GM21723 (cell line): ENCODE data around the gene PAGE2.
"Not testable (repeated sequence)": the region's sequence is repeated elsewhere in the genome, so short reads cannot be mapped to it uniquely, and the experiment has no call there.

ENCODE experiments used
- ATAC-seq: cut with Tn5 transposase; IDR thresholded peaks from one replicate; pipeline ENCODE4 v1.9.1; 2021; ENCODE audit warnings: mild to moderate bottlenecking, moderate library complexity; ENCODE audit not compliant: unreplicated experiment

Gene PAGE2, protein sequence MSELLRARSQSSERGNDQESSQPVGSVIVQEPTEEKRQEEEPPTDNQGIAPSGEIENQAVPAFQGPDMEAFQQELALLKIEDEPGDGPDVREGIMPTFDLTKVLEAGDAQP

DNA sequence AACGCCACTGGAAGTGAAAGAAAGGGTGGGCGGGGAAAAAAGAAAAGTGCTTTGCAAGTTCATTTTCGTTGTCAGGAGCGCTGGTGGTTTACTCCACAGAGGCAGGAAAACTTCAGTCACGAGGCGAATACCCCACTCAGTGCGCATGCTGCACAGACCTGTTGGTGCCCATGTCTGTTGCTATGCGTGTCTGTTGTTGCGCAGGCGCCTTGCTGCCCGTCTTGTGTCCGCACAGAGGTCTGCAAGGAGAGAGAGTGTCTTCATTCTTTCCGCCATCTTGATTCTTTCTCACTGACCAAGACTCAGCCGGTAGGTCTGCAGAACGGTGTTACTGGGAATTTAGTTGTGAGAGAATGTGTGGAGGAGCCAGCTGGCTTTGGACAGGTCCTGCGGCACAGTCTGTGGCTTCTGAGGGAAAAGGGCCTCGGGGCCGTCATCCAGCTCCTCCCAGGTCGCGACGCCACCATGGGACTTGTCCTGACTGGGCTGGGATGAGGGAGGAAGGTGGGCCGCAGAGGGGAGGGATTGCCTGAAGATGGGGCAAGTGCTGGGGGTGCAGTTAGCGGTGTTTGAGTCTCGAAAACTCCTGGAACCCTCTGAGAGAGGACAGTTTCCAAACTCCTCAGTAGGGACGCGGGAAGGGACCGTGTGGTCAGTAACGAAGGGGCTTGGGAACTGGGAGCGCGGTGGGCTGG, at the start of gene PAGE2:
PAGE2 (plus strand) TSS at position 224 of the 695 bp plus-strand sequence. CDS start 1,003 bp downstream, outside the sequence.
- no peak for ATAC-seq

DNA sequence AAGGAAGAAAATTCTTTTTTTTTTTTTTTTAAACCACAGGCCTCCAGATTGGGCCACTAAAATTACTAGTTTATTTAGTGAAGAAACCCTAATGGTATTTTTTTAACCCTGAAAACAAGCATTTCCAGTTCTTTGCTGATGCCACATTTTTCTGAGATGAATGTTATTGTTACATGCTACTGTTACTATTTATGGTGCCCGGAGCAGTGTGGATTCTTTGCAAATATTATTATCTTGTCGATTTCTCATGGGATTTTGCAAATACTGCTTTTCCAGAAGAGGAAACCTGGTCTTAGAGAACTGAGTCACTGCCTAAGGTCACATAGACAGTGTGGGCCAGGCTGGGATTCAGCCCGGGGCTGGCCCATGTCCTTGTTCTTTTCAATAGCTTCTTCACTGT, 49.3 kb upstream of the PAGE2 start:
- ATAC-seq, result no peak

- no peak for ATAC-seq
Observed at GRCh38 chrX:55041514-55041913, 47.3 kb upstream of the PAGE2 start.

- not testable (repeated sequence) for ATAC-seq
Observed at GRCh38 chrX:55050599-55050998, 38.2 kb upstream of the PAGE2 start.

DNA sequence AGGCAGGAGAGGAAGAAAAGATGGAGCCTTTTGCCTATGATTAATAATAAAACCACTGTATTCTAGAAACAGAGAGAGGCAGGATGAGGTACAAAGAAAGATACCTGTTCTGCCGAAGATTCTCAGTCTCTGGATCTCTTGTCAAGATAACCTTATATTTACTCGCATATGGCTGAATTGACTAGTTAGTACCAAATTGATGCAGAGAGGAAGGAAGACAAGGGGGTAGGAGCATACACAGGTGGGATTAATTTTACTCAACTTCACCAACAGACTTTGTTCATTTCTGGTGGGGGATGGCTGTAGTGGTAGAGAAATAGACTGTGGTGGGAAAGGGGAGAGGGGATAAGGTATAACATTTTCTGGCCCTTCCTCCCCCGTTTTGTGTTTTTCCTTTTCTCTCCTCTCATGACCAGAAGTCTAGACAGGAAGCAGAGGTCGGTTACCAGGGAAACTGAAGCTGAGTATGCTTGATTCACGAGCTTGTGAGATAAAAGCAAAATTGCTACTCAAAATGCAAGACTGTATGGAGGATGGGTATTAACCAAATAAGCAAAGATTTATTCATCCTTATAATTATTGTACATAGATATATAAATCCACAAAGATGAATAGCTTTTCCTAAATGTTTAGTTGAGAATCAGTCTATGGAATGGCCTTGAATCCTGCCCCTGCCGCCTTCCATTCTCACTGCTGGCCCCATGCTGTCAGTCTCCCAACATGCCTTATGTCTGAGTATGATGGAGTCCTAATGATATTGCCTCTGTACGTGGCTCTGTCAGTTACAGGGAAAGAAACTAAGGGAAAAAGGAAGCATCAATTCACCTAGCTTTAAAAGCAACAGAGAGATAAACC, 31.8 kb upstream of the PAGE2 start:
- ATAC-seq, result no peak

- ATAC-seq, result no peak
Observed at GRCh38 chrX:55057675-55058249, 31.1 kb upstream of the PAGE2 start.

- ATAC-seq, result not testable (repeated sequence)
Observed at GRCh38 chrX:55067180-55067579, 21.6 kb upstream of the PAGE2 start.

GRCh38 chrX:55072286-55072685, 16.5 kb upstream of the PAGE2 start:
- no peak for ATAC-seq

DNA sequence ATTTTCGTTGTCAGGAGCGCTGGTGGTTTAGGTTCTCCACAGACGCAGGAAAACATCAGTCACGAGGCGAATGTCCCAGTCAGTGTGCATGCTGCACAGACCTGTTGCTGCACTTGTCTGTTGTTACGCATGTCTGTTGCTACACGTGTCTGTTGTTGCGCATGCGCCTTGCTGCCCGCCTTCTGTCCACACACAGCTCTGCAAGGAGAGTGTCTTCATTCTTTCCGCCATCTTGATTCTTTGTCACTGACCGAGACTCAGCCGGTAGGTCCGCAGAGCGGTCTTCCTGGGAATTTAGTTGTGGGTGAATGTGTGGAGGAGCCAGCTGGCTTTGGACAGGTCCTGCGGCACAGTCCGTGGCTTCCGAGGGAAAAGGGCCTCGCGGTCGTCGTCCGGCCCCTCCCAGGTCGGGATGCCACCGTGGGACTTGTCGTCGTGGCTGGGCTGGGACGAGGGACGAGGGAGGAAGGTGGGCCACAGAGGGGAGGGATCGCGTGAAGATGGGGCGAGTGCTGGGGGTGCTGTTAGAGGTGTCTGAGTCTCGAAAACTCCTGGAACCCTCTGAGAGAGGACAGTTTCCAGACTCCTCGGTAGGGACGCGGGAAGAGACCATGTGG, 13.9 kb upstream of the PAGE2 start, which contains the start of gene PAGE2B:
PAGE2B (plus strand) TSS at position 180 of the 617 bp plus-strand sequence. CDS start 1,012 bp downstream, outside the sequence.
- ATAC-seq, result no peak

DNA sequence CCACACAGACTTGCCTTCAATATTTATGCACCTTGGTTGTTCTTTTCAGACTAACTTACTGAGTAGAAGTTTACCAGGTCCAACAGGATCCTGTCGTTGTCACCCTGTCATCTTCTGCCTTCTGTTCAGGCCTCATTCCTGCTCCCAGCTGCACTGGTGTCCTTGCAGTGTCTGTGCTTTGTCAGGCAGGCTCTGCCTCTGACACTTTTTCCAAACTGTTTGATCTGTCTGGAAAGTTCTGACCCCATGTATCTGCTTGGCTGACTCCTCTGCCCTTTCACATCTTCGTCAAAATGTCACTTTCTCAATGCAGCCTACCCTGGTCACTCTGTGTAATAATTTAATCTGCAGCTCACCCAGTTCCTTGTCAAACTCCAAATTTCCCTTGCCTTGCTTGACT, 9.9 kb downstream of the PAGE2 start:
- no peak for ATAC-seq

GRCh38 chrX:55099162-55099561, 10.3 kb downstream of the PAGE2 start:
- no peak for ATAC-seq

DNA sequence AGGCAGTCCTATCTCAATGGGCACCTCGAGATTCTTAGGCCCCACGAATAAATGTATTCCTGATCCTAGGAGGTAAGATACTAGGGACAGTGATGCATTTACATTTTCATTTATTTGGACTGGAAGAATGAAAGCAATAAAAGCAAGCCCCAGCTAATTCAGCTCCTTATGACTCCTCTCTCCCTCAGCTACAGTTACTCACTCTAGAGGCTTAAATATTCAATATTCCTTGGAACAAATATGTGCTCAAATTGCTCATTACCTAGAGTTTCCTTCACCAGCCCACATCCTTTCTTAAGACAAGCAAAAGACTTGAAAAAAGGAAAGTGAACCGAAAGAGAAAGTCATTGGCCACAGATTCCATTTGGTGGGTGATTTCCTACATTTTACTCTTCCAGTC, 13.9 kb downstream of the PAGE2 start:
- ATAC-seq, result no peak

GRCh38 chrX:55107262-55107661, 18.4 kb downstream of the PAGE2 start:
- ATAC-seq, result no peak

DNA sequence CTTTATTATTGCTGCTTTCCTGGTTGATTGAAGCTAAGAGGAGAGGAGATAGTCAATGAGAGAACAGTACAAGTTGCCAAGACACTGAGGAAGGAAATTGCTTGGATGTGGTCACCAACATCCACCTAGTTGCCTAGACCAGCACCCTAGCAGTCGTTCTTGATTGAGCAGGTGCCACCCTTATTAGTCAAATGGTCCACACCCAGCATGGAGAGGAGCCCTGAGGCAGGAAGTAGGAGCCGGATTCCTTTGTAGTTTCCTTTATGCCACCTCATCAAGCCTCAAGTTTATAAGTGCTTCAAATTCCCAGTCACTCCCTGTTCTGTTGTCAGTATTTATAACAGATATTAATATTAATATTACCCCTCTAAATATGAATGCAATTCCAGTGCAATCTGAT, 19.1 kb downstream of the PAGE2 start:
- no peak for ATAC-seq

GRCh38 chrX:55109306-55109705, 20.5 kb downstream of the PAGE2 start:
- no peak for ATAC-seq

DNA sequence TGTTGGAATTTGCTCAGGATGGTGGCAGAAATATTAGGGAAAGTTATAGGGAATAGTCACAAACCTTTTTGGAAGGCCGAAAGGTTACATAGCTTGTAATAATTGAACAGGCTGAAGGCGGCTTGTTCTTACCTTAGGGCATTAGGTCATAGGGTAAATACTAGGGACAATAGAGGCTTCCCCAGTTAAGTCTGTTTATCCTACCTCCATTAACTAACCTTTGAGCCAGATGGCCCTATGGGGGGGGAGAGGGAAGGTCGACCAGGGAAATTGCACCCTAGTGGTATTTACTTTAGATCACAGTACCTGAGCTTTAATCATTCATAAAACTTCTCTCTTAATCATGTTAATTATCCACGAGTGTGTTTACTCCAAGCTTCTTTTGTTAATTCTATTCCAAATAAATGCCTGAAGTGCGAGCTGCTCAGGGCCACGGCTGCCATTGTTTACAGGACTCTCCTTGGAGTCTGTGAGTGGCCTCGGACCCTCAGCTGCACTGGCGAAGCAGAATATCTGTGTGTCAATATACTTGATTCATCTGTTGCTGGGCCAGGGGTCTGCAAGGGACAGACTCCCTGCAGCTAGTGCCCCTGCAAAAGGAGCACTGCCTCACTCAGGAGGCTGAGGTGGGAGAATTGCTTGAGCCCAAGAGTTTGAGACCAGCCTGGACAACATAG, 22.9 kb downstream of the PAGE2 start:
- no peak for ATAC-seq

GRCh38 chrX:55116589-55116988, 27.8 kb downstream of the PAGE2 start:
- not testable (repeated sequence) for ATAC-seq

GRCh38 chrX:55118574-55118973, 29.8 kb downstream of the PAGE2 start:
- ATAC-seq, result no peak

- ATAC-seq, result no peak
Observed at GRCh38 chrX:55119271-55119670, 30.5 kb downstream of the PAGE2 start.

- no peak for ATAC-seq
Observed at GRCh38 chrX:55119712-55120111, 30.9 kb downstream of the PAGE2 start.
